GM12873 (cell line): ENCODE data around the gene ACP3.
A peak's percentile ranks its signal among the peaks of the same experiment; 100 is the strongest.

Experiments used
- CTCF ChIP-seq: IDR thresholded peaks from 2 replicates; pipeline ENCODE4 v1.5.1; 2012; ENCODE audit warnings: low read depth, mild to moderate bottlenecking, moderate library complexity, low read length, control low read depth; ENCODE audit not compliant: insufficient read depth; ENCODE audit errors: missing control alignments

Gene ACP3

GRCh38 chr3:132342610-132343009 lies 25.4 kb downstream of the ACP3 start:
- TF ChIP-seq CTCF, result no peak

GRCh38 chr3:132343018-132343612 lies 25.9 kb downstream of the ACP3 start:
- peak; percentile 83 for TF ChIP-seq CTCF

GRCh38 chr3:132344666-132345280 lies 27.6 kb downstream of the ACP3 start:
- TF ChIP-seq CTCF, result no peak

GRCh38 chr3:132346841-132347736 lies 29.9 kb downstream of the ACP3 start:
- TF ChIP-seq CTCF, result no peak

GRCh38 chr3:132347811-132348210 lies 30.6 kb downstream of the ACP3 start:
- no peak for TF ChIP-seq CTCF

GRCh38 chr3:132348531-132348930 lies 31.3 kb downstream of the ACP3 start:
- TF ChIP-seq CTCF, result no peak

- TF ChIP-seq CTCF, result no peak
Measured at GRCh38 chr3:132350814-132351213, 33.6 kb downstream of the ACP3 start.
